Right atrium auricular region (tissue), 2 donors: ENCODE measurements around the gene SORCS1. TPM values are rescaled to one million over a fixed set of nuclear protein-coding genes. Genes with fewer than 3 reads are reported as not detected.

Experiments
- DNase-seq: peaks from one replicate; pipeline ENCODE4 v3.0.0-alpha.2; 2019; ENCODE audit warnings: low spot score
- H3K27ac ChIP-seq, 2 donors: fragments of 200-600 bp; sonication (generic); 1 replicate in 1 of 2; 2 replicates in 1 of 2; pipeline ENCODE4 v1.5.1; 2016 to 2019
- H3K27me3 ChIP-seq, 2 donors: fragments of 200-600 bp; sonication (generic); one replicate each; pipeline versions ENCODE4 v1.5.1 to v1.6.0; 2017 to 2019
- H3K36me3 ChIP-seq: fragments of 200-600 bp; sonication (generic); one replicate; pipeline ENCODE4 v1.5.1; 2016
- H3K4me1 ChIP-seq, 2 donors: fragments of 200-600 bp; sonication (generic); one replicate each; pipeline versions ENCODE4 v1.5.1 to v1.6.0; 2017 to 2019
- H3K4me3 ChIP-seq, 2 donors: fragments of 200-600 bp; sonication (generic); 1 replicate in 1 of 2; 2 replicates in 1 of 2; pipeline ENCODE4 v1.5.1; 2017 to 2019; ENCODE audit warnings: mild to moderate bottlenecking in 1 of 2, moderate library complexity in 1 of 2
- H3K9me3 ChIP-seq, 2 donors: fragments of 200-600 bp; sonication (generic); one replicate each; pipeline ENCODE4 v1.5.1; 2019
- total RNA-seq, 2 donors: library from RNA; depleted of rRNA; stranded (reverse); fragments of >200 nt; gene quantifications; one replicate each; pipeline ENCODE4 v1.1.0, GENCODE V29; 2016
- TF ChIP-seq, protein P1 (sequence below), 2 donors: fragments of 200-600 bp; sonication (generic); IDR thresholded peaks; one replicate each; pipeline ENCODE4 v1.5.1; 2019; ENCODE audit warnings: antibody characterized with exemption in 2 of 2

SORCS1 gene
- total RNA-seq, 2 donors from 2014 or later = 1.6 to 4.2 TPM

DNA sequence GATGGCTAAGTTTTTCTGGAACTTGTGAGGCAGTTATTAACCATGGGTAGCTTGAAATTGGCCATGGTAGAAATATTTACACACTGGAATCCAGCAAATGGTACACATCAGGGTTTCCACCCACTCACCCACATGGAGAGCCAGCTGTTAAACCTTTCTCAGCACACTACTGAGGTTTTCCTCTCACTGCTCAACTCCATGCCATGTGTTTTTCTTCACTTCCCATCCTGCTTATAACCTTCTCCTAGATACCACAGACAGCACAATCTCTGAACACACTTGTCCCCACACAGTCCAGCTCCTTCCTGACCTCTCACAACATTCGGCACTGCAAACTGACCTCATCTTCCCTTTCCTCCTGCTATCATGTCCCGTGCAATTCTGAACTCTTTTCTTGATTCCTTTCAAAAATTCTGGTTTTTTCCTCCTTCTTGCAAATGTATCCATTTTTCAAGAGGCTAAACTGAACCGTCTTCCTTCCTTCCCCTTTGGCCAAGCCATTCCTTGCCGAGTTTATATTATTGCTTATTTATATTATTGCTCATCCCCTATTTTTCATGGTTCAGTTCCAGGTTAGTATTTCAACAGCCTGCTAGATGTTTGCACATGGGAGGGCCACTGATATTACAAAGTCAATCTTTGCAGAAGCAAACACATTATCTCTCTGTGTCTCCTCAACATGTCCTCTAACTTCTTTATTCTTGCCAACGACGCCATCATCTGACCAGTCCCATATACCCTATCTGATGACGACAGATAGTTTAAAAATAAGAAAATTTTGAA is 606.4 kb downstream of the SORCS1 start:
- no peak overlapping the region for H3K4me3 ChIP-seq
- no peak overlapping the region for H3K27ac ChIP-seq
- no peaks in the 10 kb centered on the region for H3K36me3 ChIP-seq
- no peaks in the 10 kb centered on the region for H3K9me3 ChIP-seq
- TF ChIP-seq, protein P1, sequence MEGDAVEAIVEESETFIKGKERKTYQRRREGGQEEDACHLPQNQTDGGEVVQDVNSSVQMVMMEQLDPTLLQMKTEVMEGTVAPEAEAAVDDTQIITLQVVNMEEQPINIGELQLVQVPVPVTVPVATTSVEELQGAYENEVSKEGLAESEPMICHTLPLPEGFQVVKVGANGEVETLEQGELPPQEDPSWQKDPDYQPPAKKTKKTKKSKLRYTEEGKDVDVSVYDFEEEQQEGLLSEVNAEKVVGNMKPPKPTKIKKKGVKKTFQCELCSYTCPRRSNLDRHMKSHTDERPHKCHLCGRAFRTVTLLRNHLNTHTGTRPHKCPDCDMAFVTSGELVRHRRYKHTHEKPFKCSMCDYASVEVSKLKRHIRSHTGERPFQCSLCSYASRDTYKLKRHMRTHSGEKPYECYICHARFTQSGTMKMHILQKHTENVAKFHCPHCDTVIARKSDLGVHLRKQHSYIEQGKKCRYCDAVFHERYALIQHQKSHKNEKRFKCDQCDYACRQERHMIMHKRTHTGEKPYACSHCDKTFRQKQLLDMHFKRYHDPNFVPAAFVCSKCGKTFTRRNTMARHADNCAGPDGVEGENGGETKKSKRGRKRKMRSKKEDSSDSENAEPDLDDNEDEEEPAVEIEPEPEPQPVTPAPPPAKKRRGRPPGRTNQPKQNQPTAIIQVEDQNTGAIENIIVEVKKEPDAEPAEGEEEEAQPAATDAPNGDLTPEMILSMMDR (IDR thresholded peaks at IDR 0.05) = no peak
- no peaks in the 10 kb centered on the region for H3K4me1 ChIP-seq
- DNase-seq = no peak
- H3K27me3 ChIP-seq = no peaks in the 10 kb centered on the region

- H3K27ac ChIP-seq = no peak overlapping the region
- no peak overlapping the region for H3K4me3 ChIP-seq
- no peaks in the 10 kb centered on the region for H3K27me3 ChIP-seq
- H3K36me3 ChIP-seq = no peaks in the 10 kb centered on the region
- H3K9me3 ChIP-seq = no peaks in the 10 kb centered on the region
- TF ChIP-seq, protein P1 (IDR thresholded peaks at IDR 0.05) = no peak
- no peaks in the 10 kb centered on the region for H3K4me1 ChIP-seq
- no peak for DNase-seq
These were observed 607.5 kb downstream of the SORCS1 start for GRCh38 chr10:106557053-106557452.

DNA sequence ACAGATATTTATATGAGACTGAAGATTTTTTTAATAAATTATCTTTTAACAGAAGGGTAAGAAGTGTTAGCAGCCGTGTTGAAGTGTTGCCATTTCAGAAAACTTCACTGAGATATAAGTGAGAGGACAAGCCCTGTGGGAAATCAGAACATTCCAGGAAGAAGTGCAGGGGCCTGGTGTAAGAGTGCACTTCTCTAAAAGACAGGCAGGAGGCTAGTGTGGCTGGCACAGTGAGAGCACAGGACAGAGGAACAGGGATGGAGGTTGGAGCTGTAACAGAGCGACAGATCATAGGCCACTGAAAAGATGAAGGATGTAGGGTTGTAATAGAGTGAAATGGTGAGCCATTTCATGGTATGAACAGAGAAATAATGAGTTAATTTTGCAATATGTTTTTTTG is 608.9 kb downstream of the SORCS1 start:
- H3K4me1 ChIP-seq = no peaks in the 10 kb centered on the region

DNA sequence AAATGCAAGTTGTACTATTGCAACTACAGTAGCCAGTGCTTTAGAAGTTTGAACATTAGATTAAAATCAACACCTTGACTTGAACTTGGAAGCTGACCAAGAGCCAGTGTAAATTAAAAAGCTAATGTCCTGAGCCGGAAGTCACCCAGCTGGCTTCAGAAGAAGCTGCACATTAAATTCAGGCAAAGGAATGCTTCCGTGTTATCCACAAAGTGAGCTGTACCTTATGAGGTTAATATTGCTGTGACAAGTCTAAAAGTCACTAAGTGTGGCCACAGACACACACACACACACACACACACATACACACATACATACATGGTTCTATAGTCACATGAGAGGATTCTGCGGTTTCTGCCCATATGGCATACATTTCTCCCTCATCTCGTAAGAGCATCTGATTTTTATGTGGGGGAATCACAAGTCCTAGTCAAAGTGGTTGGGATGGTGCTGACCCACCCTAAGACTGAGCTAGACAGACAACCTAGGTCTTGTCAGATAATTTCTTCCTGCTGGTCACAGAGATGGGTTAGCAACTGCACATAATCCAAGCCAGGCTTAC is 612.9 kb downstream of the SORCS1 start:
- Histone ChIP-seq H3K4me3 (no peak overlapping the region), H3K27me3 (no peaks in the 10 kb centered on the region), H3K4me1 (no peaks in the 10 kb centered on the region), H3K9me3 (no peaks in the 10 kb centered on the region), H3K36me3 (no peaks in the 10 kb centered on the region), H3K27ac (no peak overlapping the region)
- TF ChIP-seq, protein P1 (IDR thresholded peaks at IDR 0.05) = no peak
- no peak for DNase-seq

More for the DNA sequence above, 608.9 kb downstream of the SORCS1 start:
- TF ChIP-seq, protein P1 (IDR thresholded peaks at IDR 0.05) = no peak
- no peak overlapping the region for H3K27ac ChIP-seq
- no peak overlapping the region for H3K4me3 ChIP-seq
- H3K9me3 ChIP-seq = no peaks in the 10 kb centered on the region
- H3K36me3 ChIP-seq = no peaks in the 10 kb centered on the region
- no peak for DNase-seq
- H3K27me3 ChIP-seq = no peaks in the 10 kb centered on the region

GRCh38 chr10:106548832-106549231 is 615.7 kb downstream of the SORCS1 start:
- Histone ChIP-seq H3K4me1 (no peaks in the 10 kb centered on the region), H3K4me3 (no peak overlapping the region), H3K9me3 (no peaks in the 10 kb centered on the region), H3K27ac (no peak overlapping the region), H3K36me3 (no peaks in the 10 kb centered on the region), H3K27me3 (no peaks in the 10 kb centered on the region)
- TF ChIP-seq, protein P1 (IDR thresholded peaks at IDR 0.05) = no peak
- no peak for DNase-seq
